CD14-positive monocyte (primary cell): ENCODE data around the gene DSP. TPM values are rescaled to one million over a fixed set of nuclear protein-coding genes. Genes with fewer than 3 reads are reported as not detected.

Source experiments
- DNase-seq, 3 donors: peaks; one replicate each; pipeline ENCODE4 v3.0.0-alpha.2; 2011 to 2022
- H2AFZ ChIP-seq: 2 replicates; pipeline ENCODE4 v1.6.0; 2012; ENCODE audit warnings: mild to moderate bottlenecking, low read depth, low read length, inconsistent platforms; ENCODE audit not compliant: insufficient read depth, poor library complexity, severe bottlenecking
- H3K27ac ChIP-seq, 2 donors: 1 replicate in 1 of 2; 2 replicates in 1 of 2; pipeline ENCODE4 v1.5.1; 2012 to 2013; ENCODE audit warnings: low read length in 2 of 2, control low read depth in 1 of 2, inconsistent platforms in 1 of 2, low read depth in 1 of 2, mild to moderate bottlenecking in 1 of 2
- H3K27me3 ChIP-seq, 2 donors: one replicate each; pipeline versions ENCODE4 v1.6.0 to v1.6.1; 2011 to 2013; ENCODE audit warnings: low read length in 2 of 2; ENCODE audit not compliant: control insufficient read depth in 2 of 2, insufficient read depth in 2 of 2
- H3K36me3 ChIP-seq, 2 donors: replicated peaks in 1 of 2; 1 replicate in 1 of 2; 2 replicates in 1 of 2; pipeline versions ENCODE4 v1.5.1 to v1.6.1; 2012 to 2013; ENCODE audit warnings: low read length in 2 of 2, control low read depth in 1 of 2, inconsistent platforms in 1 of 2, mild to moderate bottlenecking in 1 of 2; ENCODE audit not compliant: insufficient read depth in 2 of 2, control insufficient read depth in 1 of 2
- H3K4me1 ChIP-seq, 2 donors: 1 replicate in 1 of 2; 2 replicates in 1 of 2; pipeline versions ENCODE4 v1.5.1 to v1.6.1; 2012 to 2013; ENCODE audit warnings: low read length in 2 of 2, control low read depth in 1 of 2, inconsistent platforms in 1 of 2, mild to moderate bottlenecking in 1 of 2, moderate library complexity in 1 of 2; ENCODE audit not compliant: insufficient read depth in 2 of 2, control insufficient read depth in 1 of 2
- H3K4me2 ChIP-seq: replicated peaks from 2 replicates; pipeline ENCODE3; 2012; ENCODE audit warnings: low read length, moderate library complexity, mild to moderate bottlenecking; ENCODE audit not compliant: poor library complexity, severe bottlenecking; ENCODE audit errors: extremely low read depth
- H3K4me3 ChIP-seq, 3 experiments: fragments of 200-600 bp in 1 of 3; sonication (generic) in 1 of 3; replicated peaks in 1 of 3; 1 replicate in 2 of 3; 2 replicates in 1 of 3; pipeline ENCODE4 v1.5.1; 2011 to 2013; ENCODE audit warnings: low read length in 3 of 3, mild to moderate bottlenecking in 3 of 3, control low read depth in 2 of 3, low read depth in 2 of 3, inconsistent platforms in 1 of 3, moderate library complexity in 1 of 3
- H3K79me2 ChIP-seq: 2 replicates; pipeline ENCODE4 v1.6.0; 2012; ENCODE audit warnings: mild to moderate bottlenecking, control low read depth, inconsistent platforms, low read length, moderate library complexity; ENCODE audit not compliant: insufficient read depth
- H3K9ac ChIP-seq: 2 replicates; pipeline ENCODE4 v1.6.0; 2017; ENCODE audit warnings: low read length, mild to moderate bottlenecking; ENCODE audit not compliant: insufficient read depth, poor library complexity, severe bottlenecking
- H3K9me3 ChIP-seq, 2 donors: replicated peaks in 1 of 2; 1 replicate in 1 of 2; 2 replicates in 1 of 2; pipeline versions ENCODE4 v1.5.1 to v1.6.1; 2012 to 2013; ENCODE audit warnings: low read length in 2 of 2, control low read depth in 1 of 2; ENCODE audit not compliant: control insufficient read depth in 1 of 2, insufficient read depth in 1 of 2
- H4K20me1 ChIP-seq: 2 replicates; pipeline ENCODE4 v1.6.0; 2012; ENCODE audit warnings: mild to moderate bottlenecking, low read length, control low read depth, moderate library complexity; ENCODE audit not compliant: insufficient read depth
- H3K27ac Mint-ChIP-seq, 7 donors: one replicate each; pipeline ENCODE4 v1.8.0; 2020; ENCODE audit warnings: mild to moderate bottlenecking in 7 of 7, mixed read lengths in 7 of 7, moderate library complexity in 6 of 7, inconsistent platforms in 2 of 7
- H3K27me3 Mint-ChIP-seq, 3 donors: one replicate each; pipeline ENCODE4 v1.8.0; 2021 to 2022; ENCODE audit warnings: low read depth in 3 of 3, mild to moderate bottlenecking in 3 of 3, mixed read lengths in 3 of 3, moderate library complexity in 3 of 3, inconsistent platforms in 1 of 3
- H3K36me3 Mint-ChIP-seq, 2 donors: one replicate each; pipeline ENCODE4 v1.8.0; 2020; ENCODE audit warnings: mixed read lengths in 2 of 2, inconsistent platforms in 1 of 2, mild to moderate bottlenecking in 1 of 2
- H3K4me1 Mint-ChIP-seq: one replicate; pipeline ENCODE4 v1.8.0; 2020; ENCODE audit warnings: mild to moderate bottlenecking, mixed read lengths
- H3K4me3 Mint-ChIP-seq, 2 donors: one replicate each; pipeline ENCODE4 v1.8.0; 2020; ENCODE audit warnings: mild to moderate bottlenecking in 2 of 2, mixed read lengths in 2 of 2, moderate library complexity in 1 of 2
- H3K9me3 Mint-ChIP-seq, 7 donors: one replicate each; pipeline ENCODE4 v1.8.0; 2020 to 2022; ENCODE audit warnings: mixed read lengths in 7 of 7, mild to moderate bottlenecking in 6 of 7, moderate library complexity in 6 of 7, inconsistent platforms in 2 of 7
- CTCF ChIP-seq: fragments of 200-600 bp; IDR thresholded peaks from one replicate; pipeline ENCODE4 v1.8.0; 2022; ENCODE audit warnings: antibody characterized with exemption, mild to moderate bottlenecking
- WGBS: methylation state at CpG from one replicate; pipeline ENCODE4 v1.1.5; 2013; ENCODE audit warnings: missing lambda C conversion rate; ENCODE audit not compliant: insufficient coverage; 5-methylcytosine and 5-hydroxymethylcytosine counted together
- intact Hi-C, 2 donors: fragments of 100-400 bp; cut with micrococcal nuclease; formaldehyde crosslinking; loops; one replicate each; pipeline versions ENCODE4 v1.15.0 to v1.15.1; 2023
- polyA plus RNA-seq, 3 donors: library from polyadenylated mRNA; depleted of rRNA in 1 of 3; unstranded in 2 of 3; stranded (reverse) in 1 of 3; fragments of 300-500 nt in 2 of 3; fragments of >200 nt in 1 of 3; fragmentation: Illumina TruSeq in 2 of 3; gene quantifications; 1 replicate in 2 of 3; 2 replicates in 1 of 3; pipeline ENCODE4 v1.2.3, GENCODE V29; 2012 to 2021

Gene DSP
- polyA plus RNA-seq, 3 donors: not detected

- TF ChIP-seq CTCF: no peak
- Histone ChIP-seq H3K27ac (no peak overlapping the region), H3K4me3 (no peak overlapping the region), H3K36me3 (peaks cover 90 to 99% of the 10 kb centered on the region in 2 donors), H3K9me3 (no peaks in the 10 kb centered on the region), H2AFZ (no peak overlapping the region), H3K9ac (no peak overlapping the region), H3K27me3 (no peaks in the 10 kb centered on the region), H3K79me2 (no peaks in the 10 kb centered on the region), H4K20me1 (peaks cover 3% of the 10 kb centered on the region), H3K4me2 (no peak overlapping the region), H3K4me1 (no peaks in the 10 kb centered on the region)
- Mint-ChIP-seq H3K36me3 (peaks cover 82 to 86% of the 10 kb centered on the region in 2 donors), H3K9me3 (no peaks in the 10 kb centered on the region), H3K4me3 (no peak overlapping the region), H3K27me3 (no peaks in the 10 kb centered on the region), H3K27ac (peak overlapping the region in 3 of 7 donors; percentile 16 to 43 (median 37)), H3K4me1 (no peaks in the 10 kb centered on the region)
- whole genome bisulfite sequencing: 93% methylated on average over 3 of the region's 4 CpGs
- no peak for DNase-seq
- intact Hi-C loops: no loop called here
Observed at GRCh38 chr6:7604003-7604402, 62.5 kb downstream of the DSP start.

- H3K9ac ChIP-seq: no peak overlapping the region
- TF ChIP-seq CTCF: no peak
- peaks cover 90 to 99% of the 10 kb centered on the region in 2 donors for H3K36me3 ChIP-seq
- Mint-ChIP-seq H3K27ac (no peak overlapping the region), H3K27me3 (no peaks in the 10 kb centered on the region), H3K9me3 (no peaks in the 10 kb centered on the region), H3K4me1 (no peaks in the 10 kb centered on the region), H3K4me3 (no peak overlapping the region), H3K36me3 (peaks cover 81 to 85% of the 10 kb centered on the region in 2 donors)
- intact Hi-C loops: no loop called here
- no peak overlapping the region for H3K4me3 ChIP-seq
- peaks cover 3% of the 10 kb centered on the region for H4K20me1 ChIP-seq
- H2AFZ ChIP-seq: no peak overlapping the region
- H3K79me2 ChIP-seq: no peaks in the 10 kb centered on the region
- no peak for DNase-seq
- 100% methylated on average over 1 of the region's 2 CpGs for WGBS
- no peaks in the 10 kb centered on the region for H3K9me3 ChIP-seq
- no peak overlapping the region for H3K4me2 ChIP-seq
- H3K27me3 ChIP-seq: no peaks in the 10 kb centered on the region
- no peaks in the 10 kb centered on the region for H3K4me1 ChIP-seq
- no peak overlapping the region for H3K27ac ChIP-seq
Observed at GRCh38 chr6:7604506-7604905, 63.0 kb downstream of the DSP start.
